ENCODE data around the gene NT5C.

Gene NT5C

DNA sequence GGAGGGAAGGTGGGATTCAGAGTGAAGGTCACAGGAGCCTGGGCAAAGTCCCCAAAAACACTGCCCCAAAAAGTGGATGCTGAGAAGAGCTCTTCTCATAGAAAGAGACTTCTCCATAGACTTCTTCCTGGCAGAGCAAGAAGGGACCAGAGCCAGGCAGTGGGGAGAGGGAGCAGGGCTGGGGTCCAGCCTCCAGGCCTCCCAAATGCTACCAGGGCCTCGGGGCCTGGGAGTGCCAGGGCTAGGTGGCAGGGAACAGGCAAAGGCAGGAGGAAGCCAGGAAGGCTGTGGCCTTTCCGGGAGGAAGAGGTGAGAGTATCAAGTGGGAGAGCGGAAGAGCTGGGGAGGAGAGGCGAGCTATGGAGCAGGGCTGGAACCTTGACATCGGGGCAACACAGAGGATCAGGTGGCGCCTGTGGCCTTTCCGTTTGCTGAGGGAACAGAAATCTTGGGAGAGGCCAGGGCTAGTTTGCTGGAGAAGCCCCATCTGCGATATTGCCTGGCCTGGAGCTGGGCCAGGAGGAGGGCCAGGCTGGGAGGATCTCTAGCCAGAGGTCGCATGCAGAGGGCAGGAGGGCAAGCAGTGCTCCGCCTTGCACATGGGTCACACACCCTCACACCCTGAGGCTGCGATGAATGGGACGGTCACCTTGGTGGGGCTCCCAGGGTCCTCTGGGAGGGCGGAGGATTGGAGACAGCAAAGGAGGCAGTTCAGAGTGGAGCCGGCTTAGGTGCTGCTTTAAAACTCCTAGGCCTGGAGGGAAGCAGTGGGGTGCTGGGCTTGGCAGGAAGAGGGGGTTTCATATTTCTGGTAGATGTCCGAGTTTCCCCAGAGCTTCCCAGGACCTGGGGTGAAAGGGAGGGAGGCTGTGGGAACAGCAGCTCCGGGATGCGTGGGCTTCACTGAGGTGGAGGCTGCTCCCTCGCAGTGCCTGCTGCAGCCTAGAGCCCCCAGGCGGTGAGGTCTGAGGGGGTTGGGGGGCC lies 40.4 kb downstream of the NT5C start:
- DNase-seq: no peak

DNA sequence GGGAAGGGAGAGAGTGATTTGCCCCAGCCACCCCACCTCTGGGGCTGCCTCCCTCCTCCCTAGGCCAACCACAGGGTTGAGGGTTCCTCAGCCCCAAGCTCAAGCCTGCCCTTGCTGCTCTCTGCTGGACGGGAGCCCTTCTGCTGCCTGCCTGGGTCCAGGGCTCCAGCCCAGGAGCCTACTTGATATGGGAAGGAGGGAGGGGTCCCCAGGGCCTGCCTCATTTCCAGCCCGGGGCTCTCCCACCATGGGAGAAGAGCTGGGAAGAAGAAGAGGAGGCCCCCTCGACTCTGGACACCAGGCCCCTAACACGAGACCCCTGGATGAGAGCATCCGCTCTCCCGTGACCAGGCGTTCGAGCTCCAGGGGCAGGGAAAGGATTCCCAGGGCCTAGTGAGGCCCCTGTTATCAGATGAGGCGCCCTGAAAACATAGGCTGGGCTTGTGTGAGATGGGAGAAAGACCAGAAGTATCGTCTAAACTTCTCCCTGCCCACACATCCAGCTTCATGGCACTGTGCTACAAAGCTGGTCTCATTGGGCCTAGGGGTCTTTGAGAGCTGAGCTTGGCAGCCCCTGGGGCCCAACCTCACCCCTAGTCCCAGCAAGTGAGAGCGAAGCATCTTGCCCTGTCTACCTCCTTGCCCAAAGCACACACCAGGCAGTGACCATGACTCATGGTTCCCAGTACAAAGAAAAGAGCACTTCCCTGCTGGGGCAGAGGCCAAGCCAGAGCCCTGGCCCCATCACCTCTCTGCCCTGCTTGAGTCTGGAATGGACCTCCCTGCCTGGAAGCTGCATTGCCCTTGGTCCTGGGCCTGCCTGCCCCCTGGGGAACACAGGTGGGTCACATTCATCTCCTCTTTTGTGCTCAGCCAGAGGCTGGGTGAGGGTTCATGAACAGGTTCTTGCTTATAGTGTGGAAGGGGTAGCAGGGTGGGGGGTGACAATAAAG lies 42.8 kb downstream of the NT5C start:
- no peak for DNase-seq

DNA sequence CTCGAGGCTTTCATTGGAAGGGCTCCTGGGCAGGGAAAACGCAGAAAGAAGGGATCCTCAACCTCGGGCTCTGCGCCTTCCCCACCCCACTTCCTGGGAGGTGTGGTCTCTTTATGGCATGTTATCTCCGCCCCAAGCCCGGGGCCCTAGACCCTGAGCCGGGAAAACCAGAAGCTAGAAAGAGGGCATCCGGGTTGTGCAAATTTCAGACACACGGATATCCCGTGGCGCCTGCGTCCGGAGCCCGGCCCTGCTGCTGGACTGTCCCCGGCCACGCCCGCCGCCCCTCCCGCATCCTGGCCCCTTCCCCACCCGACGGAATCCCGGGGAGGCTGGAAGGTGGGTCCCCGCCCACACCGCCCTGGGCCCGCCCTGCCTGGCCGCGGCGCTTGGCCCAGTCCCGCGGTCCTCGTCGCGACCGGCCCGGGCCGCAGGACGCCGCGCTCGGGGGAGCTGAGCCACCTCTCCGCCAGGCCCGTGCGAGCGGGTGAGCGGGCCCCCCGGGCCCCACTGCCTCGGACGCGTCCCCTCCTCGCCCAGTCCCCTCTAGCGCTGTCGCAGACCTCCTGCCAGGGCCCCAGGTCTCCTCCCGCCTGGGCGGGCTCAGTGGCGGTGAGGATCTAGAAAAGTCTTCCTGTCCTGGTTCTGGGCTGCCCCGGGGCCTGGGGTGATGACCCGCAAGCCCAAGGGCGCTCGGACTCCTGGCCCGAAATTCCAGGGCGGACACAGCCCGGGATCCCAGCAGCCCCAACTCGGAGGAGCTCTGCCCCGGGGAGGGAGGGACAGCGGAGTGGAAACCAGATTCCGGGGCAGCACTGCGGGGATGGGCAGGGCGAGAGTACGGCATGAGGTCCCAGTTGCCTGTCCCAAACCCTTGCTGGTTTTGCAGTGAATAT lies 43.7 kb downstream of the NT5C start, which contains the start of gene SLC16A5:
Gene SLC16A5 (plus strand): TSS at position 397 of the 896 bp plus-strand sequence. CDS start 5,683 bp downstream, outside the sequence.
- no peak for DNase-seq

- no peak for DNase-seq
Observed at GRCh38 chr17:75087182-75087557, 44.4 kb downstream of the NT5C start.

DNA sequence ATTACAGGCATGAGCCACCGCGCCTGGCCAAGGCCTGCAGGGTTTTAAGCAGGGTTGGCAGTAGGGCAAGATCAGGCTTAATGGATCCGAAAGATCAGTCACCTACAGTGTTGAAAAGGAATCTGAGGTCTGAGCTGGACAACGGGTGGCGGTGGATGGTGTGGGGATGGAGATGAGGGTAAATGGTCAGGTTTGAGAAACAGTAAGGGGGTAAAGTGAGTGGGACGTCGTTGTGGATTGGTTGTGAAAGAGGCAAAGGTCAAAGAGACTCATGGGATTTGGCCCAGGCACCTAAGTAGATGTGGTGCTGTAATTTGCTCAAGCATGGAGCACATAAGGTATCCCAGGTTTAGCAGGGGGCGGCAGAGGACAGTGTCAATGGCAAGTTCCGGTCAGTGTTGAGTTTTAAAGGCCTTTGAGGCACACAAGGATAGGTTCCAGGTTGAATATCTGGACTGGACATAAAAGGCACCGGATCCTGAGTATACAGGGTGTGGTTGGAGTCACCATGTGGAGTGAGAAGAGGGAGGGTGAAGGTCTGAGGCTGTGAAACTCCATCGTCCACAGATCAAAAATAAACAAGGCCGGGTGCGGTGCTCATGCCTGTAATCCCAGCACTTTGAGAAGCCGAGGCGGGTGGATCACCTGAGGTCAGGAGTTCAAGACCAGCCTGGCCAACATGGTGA lies 44.9 kb downstream of the NT5C start:
- no peak for DNase-seq

GRCh38 chr17:75084039-75084660 lies 47.4 kb downstream of the NT5C start:
- DNase-seq: no peak

DNA sequence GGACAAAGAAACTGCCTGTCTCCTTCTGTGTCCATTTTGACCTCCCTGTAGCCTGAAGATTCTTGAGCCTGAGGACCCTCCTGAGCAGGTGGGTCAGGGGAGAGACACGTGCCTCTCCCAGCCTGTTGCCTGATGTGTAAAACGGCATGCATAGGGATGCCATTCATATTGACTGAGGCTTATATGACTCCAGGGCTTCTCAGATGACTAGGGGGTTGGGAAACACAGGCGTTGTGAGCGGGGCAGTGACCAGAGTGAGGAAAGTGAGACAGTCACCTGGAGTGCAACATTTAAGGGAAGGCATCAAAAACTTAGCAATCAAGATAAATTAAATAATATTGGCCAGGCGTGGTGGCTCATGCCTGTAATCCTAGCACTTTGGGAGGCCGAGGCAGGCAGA lies 48.9 kb downstream of the NT5C start:
- DNase-seq: no peak

- DNase-seq: no peak
Observed at GRCh38 chr17:75081611-75082540, 49.7 kb downstream of the NT5C start.

Measured in activated gamma-delta T cell (primary cell).